ENCODE data around the gene RAD21L1.

Gene RAD21L1

GRCh38 chr20:1301031-1301529 lies 75.2 kb downstream of the RAD21L1 start:
- intact Hi-C loops (cut with DNase I), result no loop called here
- no peak for DNase-seq

DNA sequence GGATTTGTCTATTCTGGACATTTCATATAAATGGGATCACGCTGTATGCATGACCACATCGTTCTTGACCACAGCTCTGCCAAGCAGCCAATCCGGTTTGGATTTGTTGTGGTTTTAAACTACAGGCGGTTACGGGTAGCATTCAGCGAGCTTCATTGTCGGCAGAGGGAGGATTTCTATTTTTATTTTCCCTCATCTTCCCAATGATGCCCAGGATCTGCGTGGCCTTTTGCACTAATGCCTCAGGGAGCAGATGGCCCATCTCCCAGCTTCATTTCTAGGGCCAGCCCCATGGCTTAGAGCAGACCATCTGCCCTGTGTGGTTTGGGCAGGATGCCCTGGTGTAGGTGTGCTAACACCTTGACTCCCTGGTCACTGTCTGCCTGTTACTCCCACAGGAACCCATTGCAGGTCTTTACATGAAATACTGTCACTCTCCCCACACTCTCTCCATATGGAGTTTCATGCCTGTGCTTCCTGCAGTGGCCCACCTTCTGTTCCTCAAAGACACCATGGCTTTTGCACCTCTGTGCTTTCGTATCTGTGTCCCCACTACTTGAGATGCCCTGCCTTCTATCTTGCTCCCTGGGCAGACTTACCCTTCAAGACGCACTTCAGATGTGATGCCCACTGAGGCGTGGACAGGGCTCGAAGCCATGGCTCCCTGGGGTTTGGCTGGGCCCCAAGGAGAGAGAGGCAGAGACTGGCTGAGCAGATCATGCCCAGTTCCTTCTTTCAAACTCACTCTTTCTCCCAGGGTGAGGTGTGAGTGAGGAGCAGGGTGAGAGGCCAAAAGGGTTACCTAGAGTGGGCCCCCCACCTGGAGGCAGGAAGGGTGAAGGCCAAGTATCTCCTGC lies 77.1 kb downstream of the RAD21L1 start:
- DNase-seq, result no peak
- intact Hi-C loops (cut with DNase I), result no loop called here

DNA sequence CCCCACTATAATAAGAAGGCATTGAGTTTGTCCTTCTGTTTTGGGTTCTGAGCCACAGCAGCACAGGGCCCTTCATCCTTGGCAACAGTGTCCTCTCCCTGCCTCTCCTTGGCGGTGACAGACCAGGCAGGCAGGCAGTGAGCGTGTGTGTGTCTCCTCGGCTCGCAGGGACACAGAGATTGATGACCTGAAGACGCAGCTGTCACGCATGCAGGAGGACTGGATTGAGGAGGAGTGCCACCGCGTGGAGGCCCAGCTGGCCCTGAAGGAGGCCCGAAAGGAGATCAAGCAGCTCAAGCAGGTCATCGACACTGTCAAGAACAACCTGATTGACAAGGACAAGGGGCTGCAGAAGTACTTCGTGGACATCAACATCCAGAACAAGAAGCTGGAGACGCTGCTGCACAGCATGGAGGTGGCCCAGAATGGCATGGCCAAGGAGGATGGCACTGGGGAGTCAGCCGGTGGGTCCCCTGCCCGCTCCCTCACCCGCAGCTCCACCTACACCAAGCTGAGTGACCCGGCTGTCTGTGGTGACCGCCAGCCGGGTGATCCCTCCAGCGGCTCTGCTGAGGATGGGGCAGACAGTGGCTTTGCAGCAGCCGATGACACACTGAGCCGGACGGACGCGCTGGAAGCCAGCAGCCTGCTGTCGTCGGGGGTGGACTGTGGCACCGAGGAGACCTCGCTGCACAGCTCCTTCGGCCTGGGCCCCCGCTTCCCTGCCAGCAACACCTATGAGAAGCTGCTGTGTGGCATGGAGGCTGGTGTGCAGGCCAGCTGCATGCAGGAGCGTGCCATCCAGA lies 79.1 kb downstream of the RAD21L1 start:
- DNase-seq, result no peak
- intact Hi-C loops (cut with DNase I), result no loop called here

Data from head of caudate nucleus (tissue), 42 donors.